Measurements from ENCODE around the gene TBL1XR1.

The TBL1XR1 gene

GRCh38 chr3:177197041-177197726, at the start of gene TBL1XR1:
Gene TBL1XR1 (minus strand): TSS chr3:177197482. CDS start chr3:177064977, 132,505 bp downstream.
- peak; percentile 74 for DNase-seq

DNA sequence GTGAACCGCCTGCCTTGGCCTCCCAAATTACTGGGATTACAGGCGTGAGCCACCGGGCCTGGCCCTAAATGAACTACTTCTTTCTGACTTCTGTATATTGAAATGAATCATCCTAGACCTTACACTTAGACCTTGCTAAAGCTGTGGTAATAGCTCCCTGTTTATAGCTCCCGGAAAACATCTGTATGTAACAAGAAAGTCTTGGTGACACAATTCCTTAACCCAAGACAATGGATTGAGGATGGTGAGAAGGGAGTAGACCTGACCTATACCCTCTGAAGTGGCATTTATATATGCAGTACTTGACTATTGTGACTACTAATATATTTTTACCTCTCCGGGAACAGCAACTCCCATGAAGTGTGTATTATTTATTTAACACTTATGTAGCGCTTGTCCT, 48.0 kb upstream of the TBL1XR1 start:
- DNase-seq = no peak

DNA sequence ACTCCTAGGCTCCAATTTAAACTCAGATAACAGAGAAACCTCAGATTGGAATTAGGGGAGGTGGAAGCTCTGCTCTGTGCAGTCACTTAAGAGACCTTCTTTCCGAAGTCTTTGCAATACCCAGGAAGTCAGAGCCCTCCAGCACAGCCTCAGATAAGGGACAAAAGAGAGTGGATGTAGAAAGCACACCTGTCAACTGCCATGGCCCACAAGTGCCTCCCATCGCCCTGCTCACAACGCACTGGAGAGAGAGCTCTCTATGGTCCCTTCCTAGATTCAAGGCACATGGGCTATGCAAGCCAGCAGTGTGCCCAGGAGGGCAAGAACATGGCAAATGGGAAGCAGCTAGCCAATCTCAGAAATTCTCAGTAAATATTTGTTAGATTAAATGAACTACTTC, 47.3 kb upstream of the TBL1XR1 start:
- DNase-seq = no peak

DNA sequence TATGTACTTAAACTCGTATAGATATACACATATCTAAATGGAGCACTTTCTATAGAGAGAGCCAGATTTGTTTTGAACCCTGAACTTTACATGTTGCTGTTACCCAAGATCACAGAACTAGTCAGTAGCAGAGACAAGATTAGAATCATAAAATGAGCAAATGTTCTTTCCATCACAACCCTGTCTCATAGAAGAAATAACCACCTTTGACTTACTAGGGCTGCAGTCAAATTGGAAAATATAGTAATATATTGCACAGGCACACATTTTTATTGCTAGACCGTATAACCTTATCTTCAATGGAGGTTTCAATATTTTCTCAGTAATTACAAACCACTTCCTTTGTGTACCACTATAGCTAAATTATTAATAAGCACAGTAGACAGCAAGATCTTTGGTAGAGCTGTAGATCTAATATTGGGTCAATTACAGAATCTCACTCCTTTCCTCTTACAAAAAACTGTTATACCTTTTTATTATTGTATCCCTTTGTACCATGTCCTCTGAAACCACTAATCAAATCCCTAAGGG, 41.5 kb upstream of the TBL1XR1 start:
- no peak for DNase-seq

DNA sequence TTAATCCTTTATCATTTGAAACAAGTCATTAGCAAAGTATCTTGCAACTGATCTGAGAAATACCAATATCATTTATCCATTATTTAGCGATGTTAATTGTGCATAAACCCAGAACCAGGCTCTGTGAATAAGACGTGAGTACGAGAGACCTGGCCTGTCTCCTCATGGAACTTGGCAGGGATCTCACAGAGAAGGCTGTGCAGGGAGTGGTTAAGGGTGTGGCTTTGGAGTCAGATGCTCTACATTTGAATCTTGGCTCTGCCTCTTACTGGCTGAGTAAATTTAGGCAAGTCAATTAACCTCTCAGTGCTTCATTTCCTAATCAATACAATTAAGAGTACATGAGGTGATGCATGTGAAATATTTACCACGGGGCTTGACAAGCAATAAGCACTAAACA, 39.9 kb upstream of the TBL1XR1 start:
- no peak for DNase-seq

DNA sequence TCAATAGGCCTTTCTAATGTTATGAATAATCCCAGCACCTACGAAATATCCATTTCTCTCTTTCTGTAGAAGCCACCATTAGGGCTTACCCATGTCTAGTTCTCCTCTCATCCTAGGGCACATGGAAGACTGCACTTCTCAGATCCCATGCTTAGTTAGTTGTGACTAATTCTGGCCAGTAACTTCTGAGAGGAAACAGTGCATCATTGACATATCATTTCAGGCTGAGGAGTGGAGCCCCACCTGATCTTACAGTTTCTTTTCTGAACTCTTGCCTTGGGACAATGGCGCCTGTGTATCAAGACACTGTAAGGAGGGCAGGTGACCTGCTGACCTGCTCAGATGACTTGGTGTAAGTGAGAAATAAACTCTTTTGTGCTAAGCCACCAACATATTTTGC, 39.4 kb upstream of the TBL1XR1 start:
- no peak for DNase-seq

GRCh38 chr3:177234121-177234520, 36.8 kb upstream of the TBL1XR1 start:
- no peak for DNase-seq

DNA sequence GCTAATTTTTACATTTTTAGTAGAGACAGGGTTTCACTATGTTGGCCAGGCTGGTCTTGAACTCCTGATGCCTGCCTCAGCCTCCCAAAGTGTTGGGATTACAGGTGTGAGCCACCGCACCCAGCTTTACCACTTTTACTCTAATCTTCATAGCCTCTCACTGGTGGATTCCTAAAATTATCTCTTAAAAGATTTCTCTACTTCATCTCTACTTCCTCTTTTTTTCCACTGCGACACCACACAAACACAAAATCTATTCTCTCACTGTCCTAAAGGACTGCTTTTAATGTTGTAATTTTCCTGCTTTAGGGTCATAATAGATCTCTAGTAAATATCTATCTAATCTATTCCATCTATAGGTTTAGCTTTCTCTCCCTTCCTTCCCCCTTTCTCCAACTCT, 34.0 kb upstream of the TBL1XR1 start:
- DNase-seq = peak; percentile 59

- DNase-seq = no peak
Observed at GRCh38 chr3:177230641-177231040, 33.4 kb upstream of the TBL1XR1 start.

DNA sequence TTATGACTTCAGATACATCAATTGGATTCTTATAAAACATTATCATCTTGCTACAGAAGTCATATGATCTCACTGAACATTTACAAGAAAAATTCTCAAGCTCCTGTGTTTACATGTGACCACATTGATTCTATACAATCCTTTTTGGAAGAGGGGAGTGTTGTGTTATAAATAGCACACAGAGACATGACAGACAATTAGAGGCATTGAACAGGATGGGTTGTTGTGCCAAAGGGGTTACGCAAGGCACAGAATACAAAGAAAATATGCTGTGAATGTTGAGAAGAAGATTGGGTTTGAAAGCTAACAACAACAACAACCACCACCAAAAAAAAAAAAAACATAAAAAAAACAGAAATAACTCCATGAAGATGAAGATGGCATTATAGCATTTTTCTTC, 32.5 kb upstream of the TBL1XR1 start:
- no peak for DNase-seq

GRCh38 chr3:177228601-177229190, 31.4 kb upstream of the TBL1XR1 start:
- DNase-seq = no peak

DNA sequence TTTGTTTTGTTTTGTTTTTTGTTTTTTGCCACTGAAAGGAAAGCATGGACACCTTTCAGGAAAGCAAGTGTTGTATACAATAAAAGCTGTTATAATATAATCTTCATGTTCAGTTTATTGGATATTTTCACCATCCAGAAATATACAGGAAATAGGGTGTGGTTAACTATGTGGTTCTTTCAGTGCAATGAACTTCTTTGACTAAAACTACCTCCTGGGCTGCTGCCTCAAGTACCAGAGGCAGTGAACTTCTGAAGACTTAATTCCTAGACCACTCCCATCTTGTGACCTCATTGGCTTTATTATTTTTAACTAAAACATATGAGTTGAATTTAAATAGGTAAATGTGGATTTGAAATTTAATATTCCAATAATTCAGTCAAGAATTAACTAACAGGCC, 27.1 kb upstream of the TBL1XR1 start:
- DNase-seq = peak; percentile 18

DNA sequence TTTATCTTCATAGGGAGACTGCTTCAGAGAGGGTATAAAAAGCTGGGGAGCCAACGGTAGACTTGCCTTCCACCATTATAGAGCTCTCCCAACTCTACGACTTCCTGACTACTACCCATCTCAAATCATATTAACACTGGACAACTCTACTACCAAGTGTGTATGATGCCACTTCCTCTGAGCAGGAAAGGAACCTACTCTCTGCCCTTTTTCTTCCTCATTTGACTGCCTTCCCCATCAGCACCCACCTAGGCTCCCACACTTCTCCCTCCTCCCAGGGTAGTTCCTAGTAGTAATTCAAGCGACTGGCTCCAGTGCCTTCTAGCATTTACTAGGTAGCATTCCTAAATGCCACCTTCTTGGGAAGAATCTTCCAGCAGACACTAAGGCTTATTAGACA, 24.5 kb upstream of the TBL1XR1 start:
- peak; percentile 45 for DNase-seq

GRCh38 chr3:177220136-177220974, 23.1 kb upstream of the TBL1XR1 start:
- DNase-seq = no peak

DNA sequence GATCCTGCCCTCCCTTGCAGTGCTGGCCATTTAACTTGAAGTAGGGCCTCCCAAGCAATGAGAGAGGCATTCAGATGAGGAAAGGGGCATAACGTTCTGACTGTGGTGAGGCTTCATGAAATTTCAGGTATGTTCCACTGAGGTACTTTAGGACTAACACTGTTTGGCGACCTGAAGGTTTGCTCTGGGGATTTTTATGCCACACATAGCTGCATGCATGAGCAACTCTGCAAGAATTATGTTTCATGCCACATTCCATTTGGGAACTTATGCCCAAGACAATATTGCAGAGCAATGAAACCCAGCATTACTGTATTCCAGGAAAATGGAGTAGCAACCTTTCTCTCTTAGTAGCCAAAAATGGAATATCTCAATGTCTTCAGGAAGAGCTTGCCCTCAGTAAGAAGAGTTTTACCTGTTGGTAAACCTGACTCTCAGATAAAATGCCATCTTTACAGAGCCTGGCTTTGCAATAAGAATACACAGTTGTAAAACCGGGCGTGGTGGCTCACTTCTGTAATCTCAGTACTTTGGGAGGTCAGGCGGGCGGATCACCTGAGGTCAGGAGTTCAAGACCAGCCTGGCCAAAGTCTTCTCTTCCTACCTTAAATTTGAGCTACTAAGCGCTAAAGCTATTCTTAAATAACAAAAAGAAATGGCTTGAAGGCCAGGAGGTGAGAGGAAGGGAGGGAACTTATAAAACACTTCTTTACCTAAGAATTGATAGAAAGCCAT, 16.7 kb upstream of the TBL1XR1 start:
- no peak for DNase-seq

GRCh38 chr3:177212756-177213155, 15.5 kb upstream of the TBL1XR1 start:
- DNase-seq = no peak

DNA sequence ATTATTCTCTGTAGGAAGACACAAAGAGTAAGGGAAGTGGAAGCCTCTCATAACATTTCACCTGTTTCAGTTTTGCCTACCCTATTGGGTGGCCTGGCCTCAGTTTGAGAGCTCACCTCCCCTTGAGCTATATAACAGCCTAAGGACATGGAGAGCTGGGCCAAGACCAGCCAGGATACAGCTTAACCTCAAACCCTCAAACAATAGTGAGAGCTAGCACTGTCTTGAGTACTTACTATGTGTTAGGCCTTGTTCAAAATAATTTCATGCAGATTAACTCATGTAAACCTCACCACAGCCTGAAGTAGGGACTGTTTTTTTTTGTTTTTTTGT, 15.0 kb upstream of the TBL1XR1 start:
- no peak for DNase-seq

- DNase-seq = no peak
Observed at GRCh38 chr3:177211503-177212277, 14.4 kb upstream of the TBL1XR1 start.

GRCh38 chr3:177210744-177211502, 13.6 kb upstream of the TBL1XR1 start:
- DNase-seq = no peak

GRCh38 chr3:177209509-177209908, 12.2 kb upstream of the TBL1XR1 start:
- no peak for DNase-seq

- DNase-seq = no peak
Observed at GRCh38 chr3:177208781-177209180, 11.5 kb upstream of the TBL1XR1 start.

- no peak for DNase-seq
Observed at GRCh38 chr3:177208223-177208622, 10.9 kb upstream of the TBL1XR1 start.

Data from MV-4-11 (cell line).